Measurements from ENCODE around the gene TNFSF13B. TPM values are rescaled to one million over a fixed set of nuclear protein-coding genes. Genes with fewer than 3 reads are reported as not detected.
A peak's percentile ranks its signal among the peaks of the same experiment; 100 is the strongest.

Gene TNFSF13B
- total and polyA plus RNA-seq, 4 experiments from 2014 or later = 35.8 to 54.6 (median 41.3) TPM

DNA sequence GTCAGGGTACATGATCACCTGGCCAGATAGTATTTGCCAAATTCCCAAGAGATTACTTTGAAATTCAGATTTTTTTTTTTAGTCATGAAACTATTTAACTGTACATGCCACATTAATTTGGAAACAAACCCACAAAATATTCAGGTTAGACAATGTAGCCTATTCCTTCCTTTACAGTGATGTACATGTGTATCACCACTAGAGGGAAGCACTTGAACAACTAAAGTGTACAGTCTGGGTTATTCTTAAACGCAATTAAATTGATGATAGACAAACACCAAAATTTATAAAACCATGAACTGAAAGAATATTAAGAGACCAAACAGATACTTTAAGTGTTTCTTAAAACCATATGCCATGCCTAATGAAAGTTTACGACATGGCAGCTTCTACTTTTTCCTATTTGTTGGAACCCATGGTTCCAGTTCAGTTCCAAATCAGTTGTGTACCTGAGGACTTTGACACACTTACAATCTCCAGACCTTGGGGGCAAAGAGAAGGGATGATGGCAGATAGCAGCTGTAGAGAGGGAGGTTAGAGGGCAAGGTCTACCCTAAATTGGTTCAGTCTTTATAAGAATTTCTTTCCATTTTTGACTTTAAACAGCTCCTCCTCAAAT is 52.8 kb downstream of the TNFSF13B start:
- ChIA-PET CTCF (ENCODE audit: partially characterized antibody) (interaction anchor here (0.7 to 6.2 kb wide), 12 partner anchors 12 to 575 kb away, joined by 3 to 114 read pairs (median 4); partner anchors contain the start of gene TNFSF13B), POLR2A (ENCODE audit: partially characterized antibody) (interaction anchor here (1.1 to 1.6 kb wide), 3 partner anchors 20 to 573 kb away, joined by 4 to 5 read pairs (median 4); no protein-coding TSS in a partner anchor)
- Histone ChIP-seq H3K4me3 (ENCODE audit: low read length in 2 of 2) (no peak overlapping the region), H3K4me1 (ENCODE audit: insufficient read depth, low read length) (peaks cover 21% of the 10 kb centered on the region), H3K36me3 (ENCODE audit: insufficient read depth, low read length) (no peaks in the 10 kb centered on the region), H3K27ac (ENCODE audit: low read depth, low read length) (no peak overlapping the region), H3K27me3 (ENCODE audit: insufficient read depth, low read length) (no peaks in the 10 kb centered on the region), H3K9me3 (ENCODE audit: control insufficient read depth in 1 of 2, low read length in 2 of 2) (no peaks in the 10 kb centered on the region)
- Mint-ChIP-seq H3K9me3 (peaks cover 0 to 2% (median 0%) of the 10 kb centered on the region in 8 donors), H3K36me3 (no peaks in the 10 kb centered on the region), H3K27ac (peak overlapping the region in 1 of 7 donors; percentile 41), H3K27me3 (no peaks in the 10 kb centered on the region), H3K4me3 (peak overlapping the region in 2 of 8 donors; percentile 37 to 40), H3K4me1 (peaks cover 13 to 49% (median 33%) of the 10 kb centered on the region in 4 donors)
- intact Hi-C loops (cut with micrococcal nuclease) = loop anchor here (1.0 to 2.0 kb wide), 6 partner anchors 20 to 638 kb away; no protein-coding TSS in a partner anchor
- peak in 4 of 5 donors; percentile 51 to 60 (median 54) for DNase-seq

DNA sequence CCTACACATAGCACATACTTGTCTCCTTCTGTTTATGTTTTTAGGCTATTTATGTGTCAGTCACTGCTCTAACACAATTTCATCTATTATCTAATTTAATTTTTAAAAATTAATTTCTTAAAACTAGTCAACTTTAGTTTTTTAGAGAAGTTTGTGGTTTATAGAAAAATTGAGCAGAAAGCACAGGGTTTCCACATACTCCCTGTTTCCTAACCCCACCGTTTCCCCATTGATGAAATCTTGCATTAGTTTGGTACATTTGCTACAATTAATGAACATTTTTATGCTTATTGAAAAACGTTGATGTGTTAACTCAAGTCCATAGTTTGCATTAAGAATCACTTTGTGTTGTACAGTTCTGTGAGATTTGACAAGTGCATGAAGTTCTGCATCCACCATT is 53.5 kb downstream of the TNFSF13B start:
- ChIA-PET POLR2A (ENCODE audit: partially characterized antibody) (interaction anchor here (1.1 to 1.6 kb wide), 3 partner anchors 19 to 572 kb away, joined by 4 to 5 read pairs (median 4); no protein-coding TSS in a partner anchor), CTCF (ENCODE audit: partially characterized antibody) (interaction anchor here (0.7 to 6.2 kb wide), 15 partner anchors 11 to 575 kb away, joined by 3 to 114 read pairs (median 4); partner anchors contain the start of gene TNFSF13B)
- Mint-ChIP-seq H3K27ac (no peak overlapping the region), H3K27me3 (no peaks in the 10 kb centered on the region), H3K9me3 (peaks cover 0 to 2% (median 0%) of the 10 kb centered on the region in 8 donors), H3K36me3 (no peaks in the 10 kb centered on the region), H3K4me1 (peaks cover 13 to 49% (median 34%) of the 10 kb centered on the region in 4 donors), H3K4me3 (no peak overlapping the region)
- DNase-seq = no peak
- intact Hi-C loops (cut with micrococcal nuclease) = loop anchor here (2.0 kb wide), 1 partner anchor 638 kb away; no protein-coding TSS in a partner anchor
- no peak overlapping the region for H3K27ac ChIP-seq (ENCODE audit: low read depth, low read length)
- peaks cover 21% of the 10 kb centered on the region for H3K4me1 ChIP-seq (ENCODE audit: insufficient read depth, low read length)
- no peaks in the 10 kb centered on the region for H3K9me3 ChIP-seq (ENCODE audit: control insufficient read depth in 1 of 2, low read length in 2 of 2)
- no peaks in the 10 kb centered on the region for H3K36me3 ChIP-seq (ENCODE audit: insufficient read depth, low read length)
- no peak overlapping the region for H3K4me3 ChIP-seq (ENCODE audit: low read length in 2 of 2)
- H3K27me3 ChIP-seq (ENCODE audit: insufficient read depth, low read length) = no peaks in the 10 kb centered on the region

DNA sequence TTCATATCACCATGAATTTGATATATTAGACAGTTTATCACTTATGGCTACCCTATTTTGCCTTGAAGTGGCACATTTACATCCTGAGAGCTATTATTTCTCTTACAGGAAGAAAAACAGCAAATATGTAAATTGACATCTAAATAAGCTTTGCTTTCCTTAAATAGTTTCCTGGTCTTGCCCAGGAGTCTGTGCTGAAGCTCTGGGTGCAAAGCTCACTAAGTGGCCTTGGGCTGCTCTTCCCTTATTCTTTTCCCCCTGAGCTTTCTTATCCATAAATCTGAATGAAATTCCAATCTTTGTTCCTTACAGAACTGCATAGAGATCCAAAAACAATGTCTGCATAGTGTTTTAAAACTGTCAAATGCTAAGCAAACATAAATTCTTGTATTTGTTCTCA is 56.3 kb downstream of the TNFSF13B start:
- peaks cover 21% of the 10 kb centered on the region for H3K4me1 ChIP-seq (ENCODE audit: insufficient read depth, low read length)
- POLR2A ChIA-PET (ENCODE audit: partially characterized antibody) = interaction anchor here (0.7 to 2.8 kb wide), 3 partner anchors 12 to 55 kb away, joined by 3 to 11 read pairs (median 5); no protein-coding TSS in a partner anchor
- no peaks in the 10 kb centered on the region for H3K9me3 ChIP-seq (ENCODE audit: control insufficient read depth in 1 of 2, low read length in 2 of 2)
- no peaks in the 10 kb centered on the region for H3K36me3 ChIP-seq (ENCODE audit: insufficient read depth, low read length)
- CTCF ChIA-PET (ENCODE audit: partially characterized antibody) = interaction anchor here (0.6 to 6.2 kb wide), 9 partner anchors 9 to 634 kb away, joined by 4 to 114 read pairs (median 7); no protein-coding TSS in a partner anchor
- H3K27ac Mint-ChIP-seq = peak overlapping the region in 5 of 7 donors; percentile 39 to 87 (median 73)
- intact Hi-C loops (cut with micrococcal nuclease) = loop anchor here (1.0 kb wide), 1 partner anchor 16 kb away; no protein-coding TSS in a partner anchor
- no peaks in the 10 kb centered on the region for H3K27me3 ChIP-seq (ENCODE audit: insufficient read depth, low read length)
- H3K9me3 Mint-ChIP-seq = peaks cover 0 to 2% (median 0%) of the 10 kb centered on the region in 8 donors
- H3K36me3 Mint-ChIP-seq = peaks cover 0 to 2% of the 10 kb centered on the region in 2 donors
- H3K27me3 Mint-ChIP-seq = no peaks in the 10 kb centered on the region
- no peak for DNase-seq
- no peak overlapping the region for H3K4me3 ChIP-seq (ENCODE audit: low read length in 2 of 2)
- H3K27ac ChIP-seq (ENCODE audit: low read depth, low read length) = no peak overlapping the region
- H3K4me3 Mint-ChIP-seq = peak overlapping the region in 6 of 8 donors; percentile 4 to 83 (median 48)
- H3K4me1 Mint-ChIP-seq = peaks cover 13 to 49% (median 38%) of the 10 kb centered on the region in 4 donors

DNA sequence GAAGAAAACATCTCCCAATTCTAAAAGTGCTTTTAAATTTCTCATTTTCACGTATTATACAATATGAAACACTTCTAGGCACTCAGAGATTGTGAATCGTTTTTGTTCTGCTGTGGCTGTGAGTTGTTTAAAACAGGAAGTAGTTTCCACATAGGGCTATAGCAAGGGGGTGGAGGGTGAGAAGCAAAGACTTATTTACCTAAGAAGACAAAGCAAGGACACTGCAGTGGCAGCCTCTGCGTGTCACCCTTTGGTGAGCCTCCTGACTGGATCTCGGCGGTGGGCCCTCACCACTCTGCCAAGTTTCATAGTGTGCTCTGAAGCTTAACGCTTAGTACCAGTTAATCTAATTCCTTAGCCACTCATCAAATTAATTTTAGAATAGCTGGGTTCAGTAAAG is 56.8 kb downstream of the TNFSF13B start:
- Histone ChIP-seq H3K4me3 (ENCODE audit: low read length in 2 of 2) (no peak overlapping the region), H3K27ac (ENCODE audit: low read depth, low read length) (no peak overlapping the region), H3K4me1 (ENCODE audit: insufficient read depth, low read length) (peaks cover 21% of the 10 kb centered on the region), H3K9me3 (ENCODE audit: control insufficient read depth in 1 of 2, low read length in 2 of 2) (no peaks in the 10 kb centered on the region), H3K27me3 (ENCODE audit: insufficient read depth, low read length) (no peaks in the 10 kb centered on the region), H3K36me3 (ENCODE audit: insufficient read depth, low read length) (no peaks in the 10 kb centered on the region)
- POLR2A ChIA-PET (ENCODE audit: partially characterized antibody) = interaction anchor here (0.7 to 2.8 kb wide), 3 partner anchors 12 to 56 kb away, joined by 3 to 11 read pairs (median 5); no protein-coding TSS in a partner anchor
- Mint-ChIP-seq H3K27me3 (no peaks in the 10 kb centered on the region), H3K4me3 (peak overlapping the region in 4 of 8 donors; percentile 44 to 59 (median 51)), H3K36me3 (peaks cover 0 to 2% of the 10 kb centered on the region in 2 donors), H3K4me1 (peaks cover 13 to 49% (median 38%) of the 10 kb centered on the region in 4 donors), H3K27ac (peak overlapping the region in 4 of 7 donors; percentile 7 to 74 (median 57)), H3K9me3 (peaks cover 0 to 2% (median 0%) of the 10 kb centered on the region in 8 donors)
- intact Hi-C loops (cut with micrococcal nuclease) = loop anchor here (1.0 kb wide), 1 partner anchor 16 kb away; no protein-coding TSS in a partner anchor
- DNase-seq = peak in 2 of 5 donors; percentile 17 to 56
- CTCF ChIA-PET (ENCODE audit: partially characterized antibody) = interaction anchor here (0.6 to 6.2 kb wide), 9 partner anchors 9 to 634 kb away, joined by 4 to 114 read pairs (median 7); no protein-coding TSS in a partner anchor

DNA sequence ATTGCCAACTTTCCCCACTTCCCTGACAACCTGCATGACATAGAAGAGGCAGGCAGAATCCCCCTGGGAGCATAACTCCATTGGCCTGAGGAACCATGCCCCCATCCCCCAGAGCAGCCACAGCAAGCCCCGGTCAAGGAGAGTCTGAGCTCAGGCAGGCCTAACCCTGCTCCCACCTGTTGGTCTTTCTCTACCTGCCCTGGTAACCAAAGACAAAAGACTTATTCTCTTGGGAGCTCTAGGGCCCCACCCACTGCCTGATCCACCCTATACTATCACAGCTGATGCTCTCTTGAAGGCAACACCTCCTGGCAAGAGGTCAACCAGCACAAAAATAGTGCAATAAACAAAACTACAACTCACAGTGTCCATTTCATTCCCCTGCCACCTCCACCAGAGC is 59.3 kb downstream of the TNFSF13B start:
- Histone ChIP-seq H3K27ac (ENCODE audit: low read depth, low read length) (no peak overlapping the region), H3K4me3 (ENCODE audit: low read length in 2 of 2) (no peak overlapping the region), H3K4me1 (ENCODE audit: insufficient read depth, low read length) (peaks cover 16% of the 10 kb centered on the region), H3K36me3 (ENCODE audit: insufficient read depth, low read length) (no peaks in the 10 kb centered on the region), H3K9me3 (ENCODE audit: control insufficient read depth in 1 of 2, low read length in 2 of 2) (no peaks in the 10 kb centered on the region), H3K27me3 (ENCODE audit: insufficient read depth, low read length) (no peaks in the 10 kb centered on the region)
- Mint-ChIP-seq H3K4me1 (peaks cover 10 to 42% (median 27%) of the 10 kb centered on the region in 4 donors), H3K36me3 (peaks cover 0 to 2% of the 10 kb centered on the region in 2 donors), H3K9me3 (peaks cover 0 to 2% (median 0%) of the 10 kb centered on the region in 8 donors), H3K4me3 (no peak overlapping the region), H3K27me3 (no peaks in the 10 kb centered on the region), H3K27ac (no peak overlapping the region)
- ChIA-PET POLR2A (ENCODE audit: partially characterized antibody) (interaction anchor here (1.0 to 1.4 kb wide), 3 partner anchors 9 to 14 kb away, joined by 3 to 6 read pairs (median 6); no protein-coding TSS in a partner anchor), CTCF (ENCODE audit: partially characterized antibody) (interaction anchor here (0.8 to 4.0 kb wide), 4 partner anchors 9 to 566 kb away, joined by 3 to 20 read pairs (median 15); no protein-coding TSS in a partner anchor)
- no peak for DNase-seq
- intact Hi-C loops (cut with micrococcal nuclease) = no loop called here

DNA sequence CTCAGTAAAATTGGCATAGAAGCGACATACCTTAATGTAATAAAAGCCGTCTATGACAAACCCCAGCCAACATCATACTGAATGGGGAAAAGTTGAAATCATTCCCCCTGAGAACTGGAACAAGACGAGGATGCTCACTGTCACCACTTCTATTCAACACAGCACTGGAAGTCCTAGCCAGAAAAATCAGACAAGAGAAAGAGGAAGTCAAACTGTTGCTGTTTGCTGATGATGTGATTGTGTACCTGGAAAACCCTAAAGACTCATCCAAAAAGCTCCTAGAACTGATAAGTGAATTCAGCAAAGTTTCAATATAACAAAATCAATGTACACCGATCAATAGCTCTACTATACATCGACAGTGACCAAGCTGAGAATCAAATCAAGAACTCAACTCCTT is 63.3 kb downstream of the TNFSF13B start:
- Histone ChIP-seq H3K9me3 (ENCODE audit: control insufficient read depth in 1 of 2, low read length in 2 of 2) (no peaks in the 10 kb centered on the region), H3K4me3 (ENCODE audit: low read length in 2 of 2) (no peak overlapping the region), H3K36me3 (ENCODE audit: insufficient read depth, low read length) (no peaks in the 10 kb centered on the region), H3K27ac (ENCODE audit: low read depth, low read length) (no peak overlapping the region), H3K4me1 (ENCODE audit: insufficient read depth, low read length) (no peaks in the 10 kb centered on the region), H3K27me3 (ENCODE audit: insufficient read depth, low read length) (no peaks in the 10 kb centered on the region)
- Mint-ChIP-seq H3K4me3 (no peak overlapping the region), H3K27ac (no peak overlapping the region), H3K36me3 (peaks cover 0 to 2% of the 10 kb centered on the region in 2 donors), H3K27me3 (peaks cover 0 to 1% of the 10 kb centered on the region in 2 donors), H3K4me1 (peaks cover 0 to 13% (median 3%) of the 10 kb centered on the region in 4 donors), H3K9me3 (peaks cover 0 to 5% (median 0%) of the 10 kb centered on the region in 8 donors)
- ChIA-PET CTCF (ENCODE audit: partially characterized antibody) (interaction anchor here (1.1 to 1.5 kb wide), 3 partner anchors 8 to 176 kb away, joined by 3 to 6 read pairs (median 3); no protein-coding TSS in a partner anchor), POLR2A (ENCODE audit: partially characterized antibody) (no interaction called here)
- intact Hi-C loops (cut with micrococcal nuclease) = no loop called here
- no peak for DNase-seq
